ENCODE data around the gene RXRA.

Gene RXRA

DNA sequence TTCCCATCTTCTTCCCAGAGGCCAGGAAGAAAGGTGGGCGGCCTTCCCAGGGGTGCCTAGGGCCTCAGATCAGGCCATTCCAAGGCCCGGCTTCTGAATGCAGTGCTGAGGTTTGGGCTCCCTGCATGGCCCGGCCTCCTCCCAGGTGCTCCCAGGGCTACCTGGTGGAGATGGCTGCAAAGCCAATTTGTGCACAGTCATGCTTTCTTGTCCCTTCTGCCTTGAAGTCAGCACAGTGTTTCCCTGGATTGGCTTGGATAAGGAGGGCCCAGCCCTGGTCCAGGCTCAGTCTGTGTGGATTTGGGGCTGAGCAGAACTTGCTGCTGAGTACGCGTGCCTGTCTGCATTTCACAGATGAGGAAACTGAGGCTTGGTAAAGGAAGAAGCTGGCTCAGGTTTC is 72.5 kb downstream of the RXRA start:
- peaks cover 10% of the 10 kb centered on the region for H3K4me1 Mint-ChIP-seq
- no peaks in the 10 kb centered on the region for H3K27me3 Mint-ChIP-seq (ENCODE audit: low read depth, poor library complexity)
- H3K36me3 Mint-ChIP-seq (ENCODE audit: low read depth), result peaks cover 4% of the 10 kb centered on the region
- no peak overlapping the region for H3K4me3 Mint-ChIP-seq
- peaks cover 8% of the 10 kb centered on the region for H3K9me3 Mint-ChIP-seq
- no peak overlapping the region for H3K27ac Mint-ChIP-seq
- no peak for DNase-seq
- TF ChIP-seq, protein P1, sequence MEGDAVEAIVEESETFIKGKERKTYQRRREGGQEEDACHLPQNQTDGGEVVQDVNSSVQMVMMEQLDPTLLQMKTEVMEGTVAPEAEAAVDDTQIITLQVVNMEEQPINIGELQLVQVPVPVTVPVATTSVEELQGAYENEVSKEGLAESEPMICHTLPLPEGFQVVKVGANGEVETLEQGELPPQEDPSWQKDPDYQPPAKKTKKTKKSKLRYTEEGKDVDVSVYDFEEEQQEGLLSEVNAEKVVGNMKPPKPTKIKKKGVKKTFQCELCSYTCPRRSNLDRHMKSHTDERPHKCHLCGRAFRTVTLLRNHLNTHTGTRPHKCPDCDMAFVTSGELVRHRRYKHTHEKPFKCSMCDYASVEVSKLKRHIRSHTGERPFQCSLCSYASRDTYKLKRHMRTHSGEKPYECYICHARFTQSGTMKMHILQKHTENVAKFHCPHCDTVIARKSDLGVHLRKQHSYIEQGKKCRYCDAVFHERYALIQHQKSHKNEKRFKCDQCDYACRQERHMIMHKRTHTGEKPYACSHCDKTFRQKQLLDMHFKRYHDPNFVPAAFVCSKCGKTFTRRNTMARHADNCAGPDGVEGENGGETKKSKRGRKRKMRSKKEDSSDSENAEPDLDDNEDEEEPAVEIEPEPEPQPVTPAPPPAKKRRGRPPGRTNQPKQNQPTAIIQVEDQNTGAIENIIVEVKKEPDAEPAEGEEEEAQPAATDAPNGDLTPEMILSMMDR (IDR thresholded peaks at IDR 0.05), result no peak

DNA sequence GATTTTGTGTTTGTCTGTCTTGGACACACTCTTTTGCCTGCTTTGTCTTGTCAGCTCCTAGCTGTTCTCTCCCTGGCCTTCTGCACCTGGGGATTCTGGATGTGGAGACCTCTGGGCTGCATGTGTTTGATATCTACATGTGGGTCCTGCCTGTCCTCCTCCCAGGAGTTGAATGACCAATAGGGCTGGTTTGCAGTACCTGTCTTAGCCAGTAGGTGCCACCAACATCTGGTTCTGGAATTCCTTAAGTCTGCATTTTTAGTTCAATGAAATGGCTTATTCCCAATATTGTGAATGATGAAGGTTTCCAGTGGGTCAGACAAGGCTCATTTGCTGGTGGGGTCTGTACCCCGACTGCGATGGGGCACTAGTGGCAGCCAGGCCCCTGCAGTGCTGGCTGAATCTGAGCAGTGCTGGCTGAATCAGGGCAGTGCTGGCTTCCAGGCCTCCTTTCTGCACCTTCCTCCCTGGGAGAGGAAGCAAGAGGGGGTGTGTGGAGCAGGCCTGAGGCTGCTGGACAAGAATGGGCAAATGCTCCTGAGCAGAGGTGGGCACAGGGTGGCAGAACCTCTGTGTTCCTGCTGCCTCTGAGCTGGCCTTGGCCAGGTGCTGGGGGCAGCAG is 73.3 kb downstream of the RXRA start:
- peaks cover 4% of the 10 kb centered on the region for H3K36me3 Mint-ChIP-seq (ENCODE audit: low read depth)
- peaks cover 12% of the 10 kb centered on the region for H3K4me1 Mint-ChIP-seq
- H3K4me3 Mint-ChIP-seq, result no peak overlapping the region
- H3K27me3 Mint-ChIP-seq (ENCODE audit: low read depth, poor library complexity), result no peaks in the 10 kb centered on the region
- H3K27ac Mint-ChIP-seq, result no peak overlapping the region
- no peak for DNase-seq
- TF ChIP-seq, protein P1 (IDR thresholded peaks at IDR 0.05), result peak; percentile 48
- H3K9me3 Mint-ChIP-seq, result peaks cover 8% of the 10 kb centered on the region

DNA sequence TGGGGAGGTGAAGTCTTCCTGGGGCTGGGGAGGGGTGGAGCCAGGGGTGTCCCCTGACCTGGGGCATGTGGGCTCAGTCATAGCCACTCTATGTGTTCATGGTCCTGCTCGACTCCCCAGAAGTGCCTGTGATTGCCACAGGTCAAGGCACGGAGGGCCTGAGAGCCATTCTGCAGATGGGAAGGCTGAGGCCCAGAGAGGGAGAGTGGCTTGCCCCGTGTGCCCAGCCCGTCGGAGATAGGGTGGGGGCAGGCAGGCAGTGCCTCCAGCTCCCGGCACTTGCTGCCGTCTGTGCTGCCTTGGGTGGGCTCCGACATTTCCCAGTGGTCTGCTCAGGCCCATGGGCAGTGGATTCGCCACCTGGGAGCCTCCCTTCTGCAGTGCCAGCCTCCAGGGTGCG is 74.0 kb downstream of the RXRA start:
- DNase-seq, result no peak
- peaks cover 14% of the 10 kb centered on the region for H3K4me1 Mint-ChIP-seq
- H3K27me3 Mint-ChIP-seq (ENCODE audit: low read depth, poor library complexity), result no peaks in the 10 kb centered on the region
- peak overlapping the region; percentile 29 for H3K27ac Mint-ChIP-seq
- H3K9me3 Mint-ChIP-seq, result peaks cover 8% of the 10 kb centered on the region
- H3K4me3 Mint-ChIP-seq, result no peak overlapping the region
- TF ChIP-seq, protein P1 (IDR thresholded peaks at IDR 0.05), result no peak
- peaks cover 4% of the 10 kb centered on the region for H3K36me3 Mint-ChIP-seq (ENCODE audit: low read depth)

DNA sequence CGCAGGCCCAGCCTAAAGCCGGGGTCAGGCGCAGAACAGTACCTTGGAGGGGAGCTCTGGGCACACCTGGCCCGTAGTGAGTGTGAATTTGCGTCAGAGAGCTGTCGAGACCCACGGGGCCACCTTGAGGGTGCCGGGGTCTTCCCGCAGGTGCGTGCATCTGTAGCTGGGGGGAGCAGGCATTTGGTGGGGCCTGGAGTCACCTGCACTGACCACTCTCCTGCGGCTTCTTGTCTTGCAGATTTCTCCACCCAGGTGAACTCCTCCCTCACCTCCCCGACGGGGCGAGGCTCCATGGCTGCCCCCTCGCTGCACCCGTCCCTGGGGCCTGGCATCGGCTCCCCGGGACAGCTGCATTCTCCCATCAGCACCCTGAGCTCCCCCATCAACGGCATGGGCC is 75.1 kb downstream of the RXRA start:
- H3K27me3 Mint-ChIP-seq (ENCODE audit: low read depth, poor library complexity), result no peaks in the 10 kb centered on the region
- H3K27ac Mint-ChIP-seq, result no peak overlapping the region
- peaks cover 8% of the 10 kb centered on the region for H3K9me3 Mint-ChIP-seq
- peaks cover 4% of the 10 kb centered on the region for H3K36me3 Mint-ChIP-seq (ENCODE audit: low read depth)
- H3K4me1 Mint-ChIP-seq, result peaks cover 21% of the 10 kb centered on the region
- DNase-seq, result no peak
- H3K4me3 Mint-ChIP-seq, result no peak overlapping the region
- TF ChIP-seq, protein P1 (IDR thresholded peaks at IDR 0.05), result no peak

DNA sequence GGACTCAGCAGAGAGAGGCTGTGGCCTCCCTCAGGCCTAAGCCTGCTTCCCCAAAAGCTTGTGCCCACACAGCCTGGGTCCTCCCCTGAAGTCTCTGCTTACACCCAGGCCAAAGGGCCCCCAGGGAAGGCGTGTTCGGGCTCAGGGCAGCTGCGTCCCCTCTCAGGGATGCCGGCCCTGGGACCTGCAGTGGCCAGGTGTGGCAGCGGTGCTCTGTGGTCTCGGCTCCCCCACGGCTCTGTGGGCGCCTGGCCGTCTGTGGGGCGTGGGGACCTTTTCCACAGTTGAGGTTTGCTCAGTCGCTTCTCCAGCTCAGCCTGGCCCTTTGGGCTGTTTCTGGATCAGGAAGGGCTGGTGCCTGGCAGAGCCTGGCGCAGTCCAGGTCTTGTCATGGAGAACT is 75.9 kb downstream of the RXRA start:
- TF ChIP-seq, protein P1 (IDR thresholded peaks at IDR 0.05), result no peak
- Mint-ChIP-seq H3K4me3 (no peak overlapping the region), H3K27ac (no peak overlapping the region), H3K27me3 (ENCODE audit: low read depth, poor library complexity) (no peaks in the 10 kb centered on the region), H3K9me3 (peaks cover 8% of the 10 kb centered on the region), H3K36me3 (ENCODE audit: low read depth) (peaks cover 4% of the 10 kb centered on the region), H3K4me1 (peaks cover 29% of the 10 kb centered on the region)
- DNase-seq, result no peak

DNA sequence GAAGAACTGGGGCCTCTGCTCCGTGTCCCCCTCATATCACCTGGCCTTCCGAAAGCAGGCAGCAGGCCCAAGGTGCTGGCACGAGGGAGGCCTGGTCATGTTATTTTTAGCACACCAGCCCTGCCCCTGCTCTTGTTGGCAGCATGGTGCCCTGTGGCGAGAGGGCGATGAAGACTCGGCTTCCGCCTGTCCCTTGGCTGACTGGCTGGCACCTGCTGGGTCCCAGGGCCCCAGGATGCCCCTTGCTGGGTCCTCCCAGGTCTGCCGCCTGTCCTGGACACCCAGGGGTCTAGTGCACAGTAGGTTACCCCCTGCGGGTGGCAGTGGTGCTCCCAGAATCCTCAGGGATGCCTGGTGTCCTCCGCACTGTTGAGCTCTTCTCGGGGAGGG is 77.0 kb downstream of the RXRA start:
- H3K4me1 Mint-ChIP-seq, result peaks cover 30% of the 10 kb centered on the region
- peaks cover 8% of the 10 kb centered on the region for H3K9me3 Mint-ChIP-seq
- H3K27ac Mint-ChIP-seq, result no peak overlapping the region
- TF ChIP-seq, protein P1 (IDR thresholded peaks at IDR 0.05), result no peak
- H3K4me3 Mint-ChIP-seq, result no peak overlapping the region
- peaks cover 4% of the 10 kb centered on the region for H3K36me3 Mint-ChIP-seq (ENCODE audit: low read depth)
- no peaks in the 10 kb centered on the region for H3K27me3 Mint-ChIP-seq (ENCODE audit: low read depth, poor library complexity)
- DNase-seq, result no peak

Measured in nephron progenitor cell (in vitro differentiated cells).